ENCODE data around the gene ZNF688. TPM values are rescaled to one million over a fixed set of nuclear protein-coding genes. Genes with fewer than 3 reads are reported as not detected.

Gene ZNF688
- total and polyA plus RNA-seq, 2 of the 13 experiments (the other 11 are each of a cell fraction or from before 2014, with no cell fraction given): 2.4 to 5.4 TPM

GRCh38 chr16:30540916-30541464, 30.5 kb downstream of the ZNF688 start (continued):
- TF ChIP-seq ELF3 (CRISPR knock-in tag; IDR thresholded peaks at IDR 0.05) (peak; percentile 53; the same call in 1 of the 2 replicates), MED8 (CRISPR knock-in tag; IDR thresholded peaks at IDR 0.05; ENCODE audit: insufficient replicate concordance) (peak; percentile 93), ZNF430 (CRISPR knock-in tag; IDR thresholded peaks at IDR 0.05) (peak; percentile 79), POLR2G (IDR thresholded peaks at IDR 0.05; ENCODE audit: low read depth, low read length) (peak; percentile 49; the same call in 1 of the 2 replicates), NAIF1 (CRISPR knock-in tag; IDR thresholded peaks at IDR 0.05; ENCODE audit: borderline replicate concordance) (peak; percentile 61; the same call in 1 of the 2 replicates), ZEB1 (IDR thresholded peaks at IDR 0.05; ENCODE audit: insufficient replicate concordance, low read depth) (peak; percentile 86), RCOR2 (CRISPR knock-in tag; IDR thresholded peaks at IDR 0.05) (peak; percentile 91), KDM1A (CRISPR knock-in tag; IDR thresholded peaks at IDR 0.05) (peak; percentile 77), THRA (CRISPR knock-in tag; IDR thresholded peaks at IDR 0.05; ENCODE audit: borderline replicate concordance) (peak; percentile 21; the same call in 1 of the 2 replicates), ZNF160 (CRISPR knock-in tag; IDR thresholded peaks at IDR 0.05) (peak; percentile 57; the same call in 1 of the 2 replicates), ZNF567 (CRISPR knock-in tag; IDR thresholded peaks at IDR 0.05; ENCODE audit: borderline replicate concordance) (peak; percentile 56; the same call in 1 of the 2 replicates), ZNF18 (CRISPR knock-in tag; IDR thresholded peaks at IDR 0.05; ENCODE audit: insufficient replicate concordance) (peak; percentile 87), ZBTB10 (CRISPR knock-in tag; IDR thresholded peaks at IDR 0.05; ENCODE audit: borderline replicate concordance) (peak; percentile 16; the same call in 1 of the 2 replicates), RXRB (CRISPR knock-in tag; IDR thresholded peaks at IDR 0.05; ENCODE audit: borderline replicate concordance) (peak; percentile 56; the same call in 1 of the 2 replicates), ISL2 (CRISPR knock-in tag; IDR thresholded peaks at IDR 0.05) (peak; percentile 53; the same call in 1 of the 2 replicates), KLF16 (CRISPR knock-in tag; IDR thresholded peaks at IDR 0.05) (peak in 1 of 2 experiments; percentile 30; a peak in 1 of 4 replicates), ZNF563 (CRISPR knock-in tag; IDR thresholded peaks at IDR 0.05) (peak; percentile 67; the same call in 1 of the 2 replicates), ZBTB20 (CRISPR knock-in tag; IDR thresholded peaks at IDR 0.05; ENCODE audit: borderline replicate concordance, low read depth) (peak; percentile 100), FOXC1 (CRISPR knock-in tag; IDR thresholded peaks at IDR 0.05; ENCODE audit: borderline replicate concordance) (0 out of 2 replicates have a peak, but pooled peaks have one; percentile 41), ZNF772 (CRISPR knock-in tag; IDR thresholded peaks at IDR 0.05) (peak; percentile 57; the same call in 1 of the 2 replicates), ZNF670 (CRISPR knock-in tag; IDR thresholded peaks at IDR 0.05; ENCODE audit: borderline replicate concordance) (peak; percentile 73; the same call in 1 of the 2 replicates), SIX1 (CRISPR knock-in tag; IDR thresholded peaks at IDR 0.05; ENCODE audit: borderline replicate concordance) (peak; percentile 62; the same call in 1 of the 2 replicates), DRAP1 (CRISPR knock-in tag; IDR thresholded peaks at IDR 0.05) (peak; percentile 95)

Data from HepG2 (cell line).